HG02798 (cell line): Measurements from ENCODE around the gene RARA.
A peak's percentile ranks its signal among the peaks of the same experiment; 100 is the strongest.

Source experiments
- ATAC-seq: cut with Tn5 transposase; IDR thresholded peaks from one replicate; pipeline ENCODE4 v1.9.1; 2021; ENCODE audit warnings: mild to moderate bottlenecking; ENCODE audit not compliant: unreplicated experiment, poor library complexity

RARA gene

DNA sequence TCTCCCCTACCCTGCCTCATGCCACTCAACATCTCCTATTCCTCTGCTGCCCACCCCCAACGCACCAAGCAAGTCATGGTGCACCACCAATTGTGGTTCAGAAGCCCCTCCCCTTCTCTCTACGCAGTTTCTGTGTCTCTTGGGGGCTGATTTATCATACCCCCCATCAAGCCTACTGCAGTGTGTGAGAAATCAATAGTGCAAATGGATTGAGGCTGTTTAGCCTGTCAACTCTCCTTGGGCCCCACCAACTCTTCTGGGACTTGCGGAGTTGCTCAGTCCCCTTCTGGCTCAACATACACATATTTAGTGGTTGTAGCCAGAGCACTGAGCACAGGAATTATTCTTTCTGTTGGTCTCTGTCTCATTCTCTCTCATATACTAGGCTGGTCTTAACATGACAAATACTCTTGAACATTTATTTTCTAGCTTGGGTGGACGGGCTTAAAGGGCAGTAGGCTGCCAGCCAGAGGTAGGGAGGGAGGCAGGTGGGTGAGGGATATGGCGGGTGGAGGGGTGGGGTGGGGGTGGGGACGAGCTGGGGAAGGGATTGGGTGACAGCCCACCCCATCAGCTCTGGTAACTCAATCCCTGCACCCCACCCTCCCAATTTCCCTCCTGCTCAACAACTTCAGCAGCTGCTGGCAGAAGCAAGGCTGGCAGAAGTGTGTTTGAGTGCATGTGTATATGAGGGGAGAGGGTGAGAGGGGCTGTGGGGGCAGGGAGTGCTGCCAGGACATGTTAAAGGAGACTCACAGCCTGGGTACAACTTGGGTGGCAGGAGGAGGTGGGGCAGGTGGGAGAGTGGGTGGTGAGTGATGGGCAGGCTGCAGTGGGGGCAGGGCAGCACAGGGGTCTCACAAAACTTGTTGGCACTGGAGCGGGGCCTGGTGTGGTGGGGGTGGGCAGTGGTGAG is 4.9 kb downstream of the RARA start:
- ATAC-seq = no peak

DNA sequence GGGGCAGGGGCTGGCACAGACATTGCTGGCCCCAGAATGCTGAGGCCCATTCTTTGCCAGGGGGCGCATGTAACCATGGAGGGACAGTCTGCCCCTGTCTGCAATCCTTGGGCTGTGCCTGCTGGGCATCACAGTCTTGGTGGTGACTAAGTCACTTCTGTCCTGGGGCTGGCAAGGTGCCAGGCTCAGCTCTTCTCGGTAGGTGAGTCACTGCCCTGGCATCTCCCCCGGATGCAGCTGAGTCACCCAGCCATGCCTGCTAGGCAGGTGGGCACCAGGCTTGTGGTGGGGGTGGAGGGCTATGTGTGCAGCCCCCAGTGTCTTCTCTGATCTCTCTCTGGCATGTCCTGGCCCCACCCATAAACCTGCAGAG is 5.6 kb downstream of the RARA start:
- no peak for ATAC-seq

DNA sequence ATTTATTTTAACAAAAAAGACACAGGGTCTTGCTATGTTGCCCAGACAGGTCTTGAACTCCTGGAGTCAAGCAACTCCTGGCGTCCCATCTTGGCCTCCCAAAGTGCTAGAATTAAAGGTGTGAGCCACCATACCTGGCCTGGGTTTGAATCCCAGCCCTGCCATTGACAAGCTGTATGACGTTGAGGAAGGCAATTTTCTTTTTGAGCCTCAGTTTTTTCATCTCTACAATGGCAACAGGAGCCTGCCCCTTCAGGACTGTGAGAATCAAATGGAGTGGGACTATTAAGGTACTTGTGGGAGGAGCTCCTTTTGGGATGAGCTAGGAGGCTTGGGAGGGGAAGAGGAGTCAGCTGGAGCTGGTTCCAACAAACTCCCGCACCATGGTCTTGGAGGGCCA is 6.2 kb downstream of the RARA start:
- ATAC-seq = no peak

DNA sequence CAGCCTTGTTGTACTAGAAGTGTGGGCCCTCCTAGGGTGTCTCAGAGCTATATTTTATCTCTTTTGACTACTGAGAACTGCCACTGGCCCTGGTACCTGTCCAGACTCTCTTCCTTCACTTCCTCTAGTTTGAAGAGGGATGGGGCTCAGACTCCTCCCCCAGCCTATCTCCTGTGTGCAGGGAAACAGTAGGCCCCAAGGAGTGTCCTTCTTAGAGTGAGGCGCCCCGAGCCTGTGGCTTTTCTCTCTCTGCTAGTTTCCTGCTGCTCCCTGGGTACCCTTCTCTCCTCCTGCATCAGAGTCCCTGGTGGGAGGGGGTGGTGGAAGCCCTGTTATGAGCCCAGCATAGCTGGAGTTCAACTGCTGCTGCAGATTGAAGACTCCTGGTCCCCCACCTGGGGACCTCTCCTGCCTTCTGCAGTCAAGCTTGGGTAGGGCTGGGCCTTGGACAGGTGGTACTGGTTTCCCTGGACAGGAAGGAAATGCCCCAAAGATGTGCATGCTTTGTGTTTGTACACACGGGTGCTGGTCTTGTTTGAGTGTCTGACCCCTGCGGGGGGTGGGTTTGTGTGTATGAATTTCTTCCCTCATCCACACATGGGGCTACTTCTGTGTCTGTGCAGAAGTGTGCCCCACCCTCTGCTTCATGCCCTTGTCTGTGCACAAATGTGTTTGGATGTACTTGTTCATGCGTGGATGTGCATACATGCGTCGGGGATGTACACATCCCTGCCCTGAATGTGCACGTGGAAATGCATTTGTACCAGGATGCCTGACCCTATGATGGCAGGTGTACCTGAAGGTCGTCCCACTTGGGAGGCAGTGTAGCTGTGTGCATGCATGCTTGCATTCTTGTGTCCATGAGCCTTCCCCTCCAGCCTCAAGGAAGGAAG is 6.9 kb downstream of the RARA start:
- no peak for ATAC-seq

DNA sequence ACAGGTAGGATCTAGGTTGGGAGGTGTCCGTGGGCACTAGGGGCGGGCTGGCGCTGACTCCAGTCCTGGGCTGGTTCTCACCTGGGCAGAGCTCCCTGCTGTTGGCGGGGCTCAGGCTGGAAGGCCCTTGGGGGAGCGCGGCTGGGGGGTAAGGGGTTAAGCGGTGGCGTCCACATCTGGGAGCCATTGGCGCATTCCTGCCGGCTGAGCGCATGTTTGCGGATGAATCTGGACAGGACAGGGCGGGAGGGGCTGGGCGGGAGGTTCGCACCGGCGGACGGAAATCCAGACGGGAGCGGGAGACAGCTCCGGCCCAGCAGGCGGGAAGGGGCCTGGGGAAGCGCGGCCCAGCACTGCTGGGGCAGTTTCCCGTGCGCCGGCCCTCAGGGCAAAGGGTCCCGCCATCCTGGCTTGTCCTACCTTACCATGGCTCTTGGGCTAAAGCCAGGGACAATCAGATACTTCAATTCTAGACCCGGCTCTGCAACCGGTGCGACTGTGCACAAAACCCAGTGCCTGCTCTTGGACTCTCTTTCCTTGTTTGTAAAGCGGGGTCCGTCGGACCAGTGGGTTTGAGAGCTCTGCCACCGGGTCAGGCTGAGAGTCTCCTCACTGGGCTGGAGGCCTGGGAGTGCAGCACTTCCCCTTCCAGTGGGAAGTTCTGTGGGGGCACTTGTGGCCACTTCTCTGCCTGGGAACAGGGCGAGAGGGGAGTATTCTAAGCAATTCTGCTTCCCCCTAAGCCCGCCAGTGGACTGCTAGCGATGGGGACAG is 7.8 kb downstream of the RARA start:
- ATAC-seq = no peak

DNA sequence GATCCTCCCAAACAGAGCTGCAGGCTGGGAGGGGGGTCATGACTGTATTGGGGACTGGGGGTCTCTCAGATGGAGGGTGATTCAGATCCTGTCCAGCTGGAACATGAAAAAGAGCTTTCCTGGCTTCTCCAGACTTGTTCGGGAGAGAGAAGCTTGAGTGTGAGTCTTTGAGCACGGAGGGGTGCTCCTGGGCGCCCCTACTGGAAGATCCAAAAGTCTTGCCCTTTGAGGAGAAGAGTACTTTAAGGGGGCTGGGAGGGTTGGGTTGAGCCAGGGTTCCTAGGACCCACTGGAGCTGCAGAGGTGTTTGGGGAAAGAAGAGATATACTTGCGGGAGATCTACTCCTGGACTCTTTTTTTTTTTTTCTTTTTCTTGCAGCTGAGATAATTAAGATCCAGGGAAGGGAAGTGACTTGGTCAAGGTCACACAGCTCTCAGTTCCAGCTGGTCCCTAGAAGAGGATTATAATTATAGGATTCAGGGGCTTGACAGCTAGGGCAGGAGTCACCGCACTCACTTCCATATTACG is 8.4 kb downstream of the RARA start:
- no peak for ATAC-seq

DNA sequence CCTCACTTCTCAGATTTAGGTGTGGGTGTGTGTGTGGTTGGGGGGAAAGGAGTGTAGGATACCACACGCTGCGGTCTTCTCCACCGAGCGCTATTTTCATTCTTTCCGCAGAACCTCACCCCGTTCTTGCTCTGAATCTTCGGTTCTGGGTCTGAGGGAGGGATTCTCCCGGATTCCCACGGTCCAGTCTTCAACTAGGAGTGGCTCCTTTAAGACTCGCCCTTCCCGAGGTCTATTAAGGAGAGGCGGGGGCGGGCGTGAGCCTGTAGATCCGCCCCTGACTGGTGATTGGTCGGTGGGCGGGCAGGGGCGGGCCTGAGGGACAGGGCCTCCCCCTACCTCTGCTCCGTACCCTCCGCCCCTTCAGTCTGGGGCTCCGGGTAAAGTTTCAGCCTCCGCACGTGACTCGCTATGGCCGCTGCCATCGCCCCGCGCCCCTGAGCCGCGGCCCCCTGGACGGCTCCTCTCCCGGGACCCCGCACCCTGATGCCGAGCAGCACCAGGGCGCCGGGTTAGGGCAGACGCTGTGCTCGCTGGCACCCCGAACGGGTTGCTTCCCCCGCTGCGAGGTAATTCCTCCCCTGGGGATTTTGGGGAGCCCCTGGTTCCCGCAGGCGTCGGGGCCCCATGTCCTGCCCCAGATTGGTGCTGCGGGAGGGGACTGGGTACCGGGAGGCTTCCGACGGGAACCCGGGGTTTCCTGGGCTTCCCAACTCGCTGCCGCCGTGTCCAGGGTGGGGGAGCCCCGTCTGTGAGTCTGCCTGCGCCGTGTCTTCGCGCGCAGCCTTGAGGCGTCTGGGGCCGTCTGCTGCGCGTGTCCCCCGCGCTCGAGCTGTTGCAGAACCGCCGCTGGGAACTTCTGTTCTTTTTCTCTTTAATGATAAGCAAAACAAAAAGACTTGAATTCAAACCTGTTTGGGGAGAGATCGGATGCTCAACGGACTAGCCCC is 9.2 kb downstream of the RARA start:
- ATAC-seq = peak; percentile 74

DNA sequence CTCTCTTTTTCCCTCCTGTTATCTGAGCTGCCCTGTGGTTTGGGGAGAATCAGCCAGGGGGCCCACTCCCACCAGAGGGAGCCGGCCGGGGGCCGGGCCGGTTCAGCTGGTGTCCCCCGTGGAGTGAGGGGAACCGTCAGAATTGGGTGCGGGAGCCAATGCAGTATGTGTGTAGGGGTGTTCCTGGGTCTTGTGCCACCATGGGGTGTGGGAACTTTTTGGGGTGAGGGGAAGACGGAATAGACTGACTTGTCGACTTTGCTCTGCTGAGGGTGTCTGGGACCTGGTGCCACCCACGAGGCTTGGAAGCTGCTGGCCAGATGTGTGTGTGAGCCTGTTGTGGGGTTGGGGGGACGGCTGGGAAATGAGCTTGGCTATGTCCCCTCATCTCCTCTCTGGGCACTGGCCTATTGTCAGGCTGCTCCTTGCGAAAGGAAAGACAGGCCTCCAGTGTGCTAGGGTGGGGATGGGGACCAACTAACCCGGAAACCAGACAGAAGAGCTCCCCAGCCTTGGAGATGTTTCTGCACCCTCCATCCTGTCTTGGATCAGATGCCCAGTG is 9.9 kb downstream of the RARA start:
- no peak for ATAC-seq

DNA sequence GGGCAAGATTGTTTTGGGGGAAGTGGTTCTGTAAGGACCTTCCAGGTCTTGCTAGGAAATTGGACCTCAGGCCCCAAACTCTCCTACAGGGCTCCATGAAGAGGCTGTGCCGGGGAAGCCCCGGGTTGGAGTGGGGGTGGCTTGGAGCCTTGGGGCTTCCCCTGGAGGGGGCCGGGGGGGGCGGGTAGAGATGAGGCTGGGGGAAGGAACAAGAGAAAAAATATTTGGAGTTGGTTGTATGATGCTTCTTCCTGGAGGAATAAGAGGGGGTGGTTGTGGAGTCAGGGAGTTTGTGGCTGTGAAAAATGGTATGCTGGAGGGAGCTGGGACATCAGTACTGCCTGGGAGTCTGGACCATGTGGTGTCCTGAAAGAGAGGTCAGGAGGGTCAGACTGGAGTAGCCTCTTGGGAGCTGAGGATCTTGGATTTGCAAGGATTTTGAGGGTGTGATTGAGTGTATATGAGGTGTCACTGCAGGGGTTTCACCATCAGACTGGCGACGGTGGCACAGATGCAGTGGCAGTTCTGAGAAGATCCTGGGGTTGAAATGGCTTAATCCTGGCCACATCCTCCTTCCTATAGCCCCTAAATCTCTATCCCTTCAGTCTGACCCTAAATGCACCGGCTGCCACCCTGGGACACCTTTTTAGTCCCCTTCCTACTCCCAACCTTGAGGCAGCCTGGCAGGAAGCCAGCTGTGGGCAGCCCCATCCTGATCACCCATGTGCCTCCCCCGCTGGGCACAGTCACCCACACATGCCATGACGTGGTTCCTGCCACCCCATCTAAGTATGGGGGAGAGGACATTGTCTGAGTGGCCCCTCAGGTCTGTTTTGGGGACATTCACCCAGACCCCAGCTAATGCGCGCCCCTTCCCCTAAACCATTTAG is 10.9 kb downstream of the RARA start:
- ATAC-seq = no peak

DNA sequence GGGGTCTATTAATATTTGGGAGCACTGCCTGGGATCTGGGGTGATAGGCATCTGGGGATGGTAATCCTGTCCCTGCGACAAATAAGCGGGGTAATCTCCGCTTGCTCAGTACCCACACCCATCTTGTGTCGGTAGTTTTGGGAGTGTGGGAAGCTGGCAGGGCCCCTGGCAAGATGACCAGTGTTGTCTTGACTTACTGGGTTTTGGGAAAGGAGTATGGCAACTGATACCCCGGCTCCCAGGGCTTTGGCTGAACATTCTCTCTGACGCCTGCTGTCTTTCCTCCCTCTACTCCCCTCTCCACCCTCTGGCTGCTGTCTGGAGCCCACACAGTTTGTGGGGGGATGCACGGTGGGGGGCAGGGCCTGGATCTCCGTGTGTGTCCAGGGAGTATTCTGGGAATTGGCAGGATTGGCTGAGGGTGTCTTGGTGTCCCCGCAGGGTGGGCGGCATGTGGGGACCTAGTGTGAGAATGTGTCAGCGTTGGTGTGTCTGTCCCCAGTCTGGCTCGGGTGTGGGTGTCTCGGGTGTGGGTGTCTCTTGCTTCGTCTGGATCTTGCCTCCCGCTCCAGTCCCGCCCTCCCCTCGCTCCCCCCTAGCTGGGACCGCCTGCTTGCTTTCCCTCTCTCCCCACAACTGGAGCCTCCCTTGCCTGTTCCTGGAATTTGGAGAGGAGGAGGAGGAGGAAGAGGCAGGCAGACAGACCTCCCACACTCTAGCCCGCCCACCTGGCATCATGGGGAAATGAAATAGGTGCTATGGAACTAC is 12.0 kb downstream of the RARA start:
- no peak for ATAC-seq

DNA sequence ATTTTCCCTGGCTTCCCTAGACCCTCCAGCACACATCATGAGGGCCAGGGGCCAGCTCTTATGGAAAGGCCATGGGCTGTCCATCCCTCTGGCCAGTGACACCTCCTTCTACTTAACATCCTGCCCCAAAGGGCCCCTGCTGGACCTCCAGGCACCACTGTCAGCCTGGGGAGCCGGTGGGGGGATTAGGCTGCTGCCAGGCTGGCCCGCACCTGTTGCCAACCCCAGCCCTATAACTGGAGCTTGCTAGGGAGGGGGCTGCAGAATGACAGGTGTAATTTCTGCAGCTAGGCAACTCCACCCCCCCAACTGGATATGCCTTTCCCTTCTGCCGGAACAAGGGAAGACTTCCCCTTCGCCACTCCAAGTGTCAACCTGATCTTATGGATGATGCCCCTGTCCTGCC is 12.5 kb downstream of the RARA start:
- no peak for ATAC-seq

DNA sequence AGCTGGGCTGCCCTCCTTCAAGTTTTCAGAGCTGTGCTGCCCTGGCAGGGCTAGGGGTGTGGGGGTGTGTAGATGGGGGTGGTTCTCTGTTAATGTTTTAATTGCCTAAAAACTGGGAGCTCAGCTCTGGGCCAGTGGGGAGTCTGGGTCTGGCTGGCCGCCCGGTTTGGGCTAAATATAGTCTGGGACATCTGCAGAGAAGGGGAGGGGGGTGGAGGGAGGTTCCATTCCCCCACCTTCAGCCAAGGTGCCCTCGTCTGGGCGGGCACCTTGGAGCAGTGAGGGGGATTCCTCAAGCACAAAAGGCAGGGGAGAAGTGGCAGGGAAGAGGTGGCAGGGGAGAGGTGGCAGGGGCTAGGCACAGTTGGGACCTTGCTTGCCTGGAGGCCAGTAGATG is 13.0 kb downstream of the RARA start:
- no peak for ATAC-seq

DNA sequence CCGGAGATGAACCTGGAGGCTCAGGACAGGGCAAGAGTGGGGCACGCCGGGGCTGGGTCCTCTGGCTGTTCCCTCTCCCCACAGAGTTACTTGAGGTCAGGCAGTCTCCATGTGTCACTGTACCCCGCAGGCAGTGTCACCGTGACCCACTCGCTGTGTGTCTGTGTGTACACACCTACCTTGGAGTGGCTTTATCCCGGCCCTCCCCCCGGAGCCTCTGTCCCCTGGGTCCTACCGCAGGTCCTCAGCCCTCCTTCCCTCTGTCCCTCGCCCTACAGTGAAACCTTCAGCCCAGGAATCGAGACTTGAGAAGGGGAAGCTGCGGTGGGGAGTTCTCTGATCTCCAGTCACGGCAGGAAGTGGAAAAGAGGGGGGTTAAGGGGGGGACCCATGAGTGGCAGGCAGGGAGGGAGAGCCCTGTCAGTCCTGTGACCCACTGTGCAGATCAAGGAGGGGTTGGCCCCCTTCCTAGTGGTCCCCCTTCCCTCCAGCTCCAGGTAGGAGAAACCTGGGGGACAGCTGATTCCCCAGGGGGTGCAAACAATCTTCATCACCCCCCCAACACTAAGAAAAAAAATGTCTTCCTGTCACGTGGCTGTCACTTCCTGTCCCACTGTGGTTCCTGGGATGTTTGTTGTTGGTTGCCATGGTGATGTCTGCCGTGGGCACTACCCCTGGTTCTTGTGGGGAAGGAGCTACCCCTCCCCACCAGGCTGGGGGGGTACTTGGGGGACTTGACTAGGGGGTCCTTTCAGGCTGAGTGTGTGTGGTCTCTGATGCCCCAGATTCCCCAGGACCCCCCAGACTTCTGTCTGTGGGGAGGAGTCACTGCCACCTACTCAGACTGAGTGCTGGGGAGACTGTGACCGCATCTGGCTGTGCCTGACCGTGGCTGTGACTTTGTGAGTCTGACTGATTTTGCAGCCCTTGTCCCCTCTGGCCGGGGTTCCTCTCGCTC is 13.7 kb downstream of the RARA start:
- ATAC-seq = peak; percentile 34

DNA sequence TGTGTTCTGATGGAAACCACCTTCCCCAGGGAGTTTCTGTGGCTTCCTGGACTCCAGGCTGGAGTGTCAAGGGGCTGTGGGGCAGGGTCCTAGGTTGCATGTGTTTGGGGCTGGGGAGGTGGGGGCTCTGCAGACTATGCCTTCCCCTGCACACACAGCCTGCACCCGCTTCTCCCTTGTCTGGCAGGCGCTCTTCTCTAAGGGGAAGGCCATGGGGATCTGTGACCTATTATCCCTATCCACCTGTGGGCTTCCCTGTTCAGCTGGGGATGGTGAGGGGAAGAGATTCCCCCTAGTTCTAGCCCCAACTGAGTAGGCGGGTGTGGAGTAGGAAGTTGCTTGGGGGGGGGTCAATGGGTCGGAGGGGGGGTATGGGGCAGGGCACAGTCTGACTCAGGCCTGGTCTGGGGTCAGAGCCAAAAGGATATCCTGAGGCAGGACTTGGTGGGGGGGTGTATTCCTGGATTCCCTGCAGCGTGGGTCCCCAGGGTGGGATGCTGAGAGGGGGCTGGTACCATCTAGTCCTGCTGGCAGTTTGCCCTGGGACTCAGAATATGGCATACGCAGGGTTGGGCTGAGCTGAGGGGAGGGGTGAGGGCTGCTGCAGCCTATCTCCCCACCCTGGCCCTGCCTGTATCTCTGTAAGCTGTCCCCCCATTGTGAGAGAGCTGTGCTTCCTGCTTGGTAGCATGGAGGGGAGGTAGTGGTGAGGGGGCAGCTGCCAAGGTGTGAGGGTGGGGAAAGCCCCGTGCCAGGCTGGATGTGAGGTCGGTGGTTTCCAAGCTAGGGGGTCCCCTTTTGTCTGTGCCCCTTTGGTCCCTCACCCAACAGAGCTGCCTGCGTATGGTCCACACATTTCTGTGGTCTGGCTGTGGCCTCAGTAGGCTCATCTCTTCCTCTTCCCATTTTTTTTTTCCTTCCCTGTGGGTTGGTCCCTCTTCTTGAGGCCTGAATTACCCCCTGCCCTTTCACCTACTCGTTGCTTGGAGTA is 14.7 kb downstream of the RARA start:
- ATAC-seq = no peak
